Peyer's patch (tissue), 4 donors: ENCODE data around the gene KIF23.
A peak's percentile ranks its signal among the peaks of the same experiment; 100 is the strongest.

Source experiments
- POLR2A ChIP-seq, 2 donors: fragments of 450-650 bp; IDR thresholded peaks; one replicate each; pipeline ENCODE4 v1.5.1; 2017; ENCODE audit warnings: antibody characterized with exemption in 2 of 2, mild to moderate bottlenecking in 2 of 2, moderate library complexity in 2 of 2
- TF ChIP-seq, protein P1 (sequence below), 6 experiments: fragments of 450-650 bp in 4 of 6; fragments of 200-600 bp in 2 of 6; sonication (generic) in 1 of 6; IDR thresholded peaks; one replicate each; pipeline ENCODE4 v1.5.1; 2017 to 2019; ENCODE audit warnings: antibody characterized with exemption in 6 of 6, mild to moderate bottlenecking in 3 of 6, moderate library complexity in 1 of 6

- TF ChIP-seq, protein P1, sequence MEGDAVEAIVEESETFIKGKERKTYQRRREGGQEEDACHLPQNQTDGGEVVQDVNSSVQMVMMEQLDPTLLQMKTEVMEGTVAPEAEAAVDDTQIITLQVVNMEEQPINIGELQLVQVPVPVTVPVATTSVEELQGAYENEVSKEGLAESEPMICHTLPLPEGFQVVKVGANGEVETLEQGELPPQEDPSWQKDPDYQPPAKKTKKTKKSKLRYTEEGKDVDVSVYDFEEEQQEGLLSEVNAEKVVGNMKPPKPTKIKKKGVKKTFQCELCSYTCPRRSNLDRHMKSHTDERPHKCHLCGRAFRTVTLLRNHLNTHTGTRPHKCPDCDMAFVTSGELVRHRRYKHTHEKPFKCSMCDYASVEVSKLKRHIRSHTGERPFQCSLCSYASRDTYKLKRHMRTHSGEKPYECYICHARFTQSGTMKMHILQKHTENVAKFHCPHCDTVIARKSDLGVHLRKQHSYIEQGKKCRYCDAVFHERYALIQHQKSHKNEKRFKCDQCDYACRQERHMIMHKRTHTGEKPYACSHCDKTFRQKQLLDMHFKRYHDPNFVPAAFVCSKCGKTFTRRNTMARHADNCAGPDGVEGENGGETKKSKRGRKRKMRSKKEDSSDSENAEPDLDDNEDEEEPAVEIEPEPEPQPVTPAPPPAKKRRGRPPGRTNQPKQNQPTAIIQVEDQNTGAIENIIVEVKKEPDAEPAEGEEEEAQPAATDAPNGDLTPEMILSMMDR (IDR thresholded peaks at IDR 0.05): peak; percentile 87 to 96 (median 94)
- no peak for TF ChIP-seq POLR2A (IDR thresholded peaks at IDR 0.05)
These were observed 61.7 kb downstream of the KIF23 start for GRCh38 chr15:69475769-69476358.
